ENCODE data around the gene DLGAP1.
A peak's percentile ranks its signal among the peaks of the same experiment; 100 is the strongest.

Gene DLGAP1

DNA sequence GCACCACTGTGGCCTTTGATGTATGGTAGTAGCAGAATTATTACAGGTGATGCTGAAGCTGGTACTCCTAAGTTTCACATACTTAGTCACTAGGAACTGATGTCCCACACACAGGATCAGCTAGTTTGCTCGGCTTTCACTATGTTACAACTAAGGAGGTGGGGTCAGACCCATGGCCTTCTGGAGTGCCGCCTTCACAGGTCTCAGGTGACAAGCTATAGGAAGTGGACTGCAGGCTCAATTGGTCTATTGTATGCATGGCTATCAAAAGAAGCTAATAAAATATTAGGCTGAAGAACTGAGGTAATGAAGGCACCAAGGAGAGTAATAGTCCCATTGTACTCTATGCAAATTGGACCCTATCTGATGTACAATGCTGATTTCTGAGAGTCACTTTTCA, 170.6 kb downstream of the DLGAP1 start:
- peak; percentile 10 for DNase-seq

DNA sequence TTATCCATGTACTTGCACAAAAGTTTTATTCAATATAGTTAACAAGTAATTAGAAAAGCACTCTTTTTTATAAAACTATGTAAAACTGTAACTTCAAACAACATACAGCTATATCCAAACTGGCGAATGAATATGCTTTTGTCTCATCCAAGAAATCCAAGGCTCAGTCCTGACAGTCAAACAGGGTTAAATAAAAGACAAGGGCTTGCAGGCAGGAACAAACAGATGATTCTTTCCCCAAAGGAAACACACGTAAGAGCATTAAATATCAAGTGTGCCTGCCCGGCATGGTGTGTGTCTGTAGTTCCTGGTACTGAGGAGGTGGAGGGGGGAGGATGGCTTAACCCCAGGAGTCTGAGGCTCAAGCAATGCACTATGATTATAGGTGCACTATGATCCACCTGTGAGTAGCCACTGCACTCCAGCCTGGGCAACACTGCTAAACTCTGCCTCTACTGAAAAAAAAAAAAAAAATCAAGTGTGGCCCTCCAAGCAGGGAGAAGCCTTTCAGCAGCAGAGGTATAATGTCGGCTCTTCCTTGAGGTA, 171.3 kb downstream of the DLGAP1 start:
- peak; percentile 9 for DNase-seq

DNA sequence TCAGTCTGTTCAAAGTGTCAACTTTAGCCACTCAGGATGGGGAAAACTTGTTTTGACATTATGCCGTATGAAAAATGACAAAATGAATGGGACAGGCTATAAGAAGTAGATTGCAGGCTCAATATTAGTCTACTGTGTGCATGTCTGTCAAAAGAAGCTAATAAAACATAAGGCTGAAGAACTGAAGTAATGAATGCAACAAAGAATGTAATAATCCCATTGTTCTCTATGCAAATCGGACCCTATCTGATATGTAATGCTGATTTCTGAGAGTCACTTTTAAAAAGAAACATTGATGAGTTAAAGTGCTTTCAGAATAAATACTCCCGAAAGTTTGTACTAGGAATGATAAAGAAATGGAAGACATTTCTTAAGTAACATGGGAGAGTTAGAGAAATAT, 172.2 kb downstream of the DLGAP1 start:
- DNase-seq = no peak

- no peak for DNase-seq
Observed at GRCh38 chr18:4276953-4277585, 178.0 kb downstream of the DLGAP1 start.

- DNase-seq = no peak
Observed at GRCh38 chr18:4271952-4272351, 183.2 kb downstream of the DLGAP1 start.

DNA sequence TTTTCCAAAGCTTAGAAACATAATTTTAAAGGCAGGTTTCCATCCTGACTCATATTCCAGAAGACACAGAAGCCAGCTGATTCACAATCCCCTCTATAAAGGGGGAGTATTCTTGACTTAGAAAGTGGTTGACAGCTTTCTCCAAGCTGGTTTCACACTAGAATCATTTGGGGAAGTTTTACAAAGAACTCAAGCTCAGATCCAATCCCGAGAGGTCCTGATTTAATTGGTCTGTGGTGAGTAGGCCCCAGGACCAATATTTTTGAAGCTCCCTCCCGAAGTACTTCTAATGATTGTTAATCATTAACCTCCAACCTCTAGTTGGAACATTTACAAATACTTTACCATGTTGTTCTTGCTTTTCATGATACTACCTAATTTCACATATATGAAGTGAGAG, 184.1 kb downstream of the DLGAP1 start:
- no peak for DNase-seq

GRCh38 chr18:4270016-4270415, 185.1 kb downstream of the DLGAP1 start:
- no peak for DNase-seq

DNA sequence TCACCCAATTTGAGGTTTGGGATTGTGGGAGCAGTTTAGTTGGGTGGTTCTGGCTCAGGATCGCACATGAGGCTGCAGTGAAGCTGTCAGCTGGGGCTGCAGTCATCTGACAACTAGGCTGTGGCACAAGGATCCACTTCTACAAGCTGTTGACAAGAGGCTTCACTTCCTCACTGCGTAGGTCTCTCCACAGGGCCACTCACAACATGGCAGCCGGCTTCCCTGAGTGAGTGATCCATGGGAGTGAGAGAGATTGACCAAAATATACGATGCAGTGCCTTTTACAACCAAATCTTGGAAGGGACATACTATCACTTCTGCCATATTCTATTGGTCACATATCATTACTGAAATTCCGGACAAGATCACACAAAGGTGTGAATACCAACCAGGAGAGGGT, 187.5 kb downstream of the DLGAP1 start:
- DNase-seq = no peak

DNA sequence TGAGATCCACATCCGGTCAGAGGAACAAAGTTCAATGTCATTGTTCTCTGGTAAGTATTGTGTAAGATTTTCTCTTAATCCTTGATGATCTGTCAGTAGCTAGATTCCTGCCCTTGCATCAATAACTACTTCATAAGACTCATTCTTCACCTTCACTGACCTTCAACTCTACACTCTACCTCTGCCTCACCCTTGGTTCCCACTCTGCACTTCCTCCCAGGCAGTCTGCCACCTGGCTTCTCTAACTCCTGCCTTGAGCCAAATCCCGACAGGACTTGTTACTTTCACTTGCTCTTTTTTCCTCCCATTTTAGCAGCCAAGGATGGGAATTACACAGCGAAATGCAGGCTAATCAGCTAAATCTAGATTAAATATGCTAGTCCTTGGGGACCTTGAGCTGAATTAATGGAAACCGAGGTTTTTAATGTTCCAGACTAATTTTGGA, 190.7 kb downstream of the DLGAP1 start:
- no peak for DNase-seq

DNA sequence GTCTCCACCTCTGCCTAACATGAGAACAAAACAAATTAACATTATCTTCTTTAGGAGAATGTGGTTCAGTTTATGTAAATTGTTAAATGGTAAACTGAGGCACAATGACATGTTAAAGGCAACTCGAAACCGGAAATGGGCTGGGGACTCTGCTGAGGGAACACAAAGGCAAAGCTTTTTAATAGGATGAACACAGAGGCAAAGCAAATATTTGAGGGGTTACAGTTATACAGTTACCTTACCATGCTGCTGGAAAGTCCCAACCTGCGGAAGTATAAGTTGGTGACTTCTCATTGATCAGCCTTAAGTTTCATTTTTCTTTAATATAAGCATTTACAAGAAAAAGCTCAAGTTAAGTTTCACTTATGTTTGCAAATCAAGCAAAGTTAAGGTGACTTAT, 195.0 kb downstream of the DLGAP1 start:
- no peak for DNase-seq

DNA sequence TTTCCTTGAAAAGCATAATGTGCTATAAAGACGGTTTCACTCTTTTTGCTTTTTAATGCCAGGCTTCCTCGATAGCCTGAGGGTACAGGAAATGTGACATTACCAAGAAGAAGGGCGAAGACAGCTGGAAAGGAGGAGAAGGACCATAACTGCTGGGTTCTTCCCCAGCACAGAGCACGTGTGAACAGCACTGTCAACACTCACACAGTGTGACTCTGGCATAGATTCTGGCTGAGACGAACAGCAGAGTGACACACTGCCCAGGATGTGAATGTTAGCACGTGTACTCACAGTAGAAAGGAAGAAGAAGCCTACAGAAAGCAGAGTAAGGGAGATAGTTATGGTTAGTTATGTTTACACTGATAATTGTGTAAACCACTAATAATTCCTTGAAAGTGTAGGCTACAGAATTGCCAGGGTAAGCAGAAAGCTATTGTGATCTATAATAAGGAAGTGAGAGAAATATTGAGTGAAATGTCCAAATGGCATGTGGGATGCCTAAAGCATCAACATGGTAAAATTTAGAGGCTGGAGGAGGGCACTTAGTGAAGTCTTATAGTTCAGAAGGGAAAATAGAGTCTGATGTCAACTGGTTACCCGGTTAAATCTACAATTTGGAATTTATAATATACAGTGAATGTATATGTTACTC, 198.2 kb downstream of the DLGAP1 start:
- no peak for DNase-seq

- DNase-seq = no peak
Observed at GRCh38 chr18:4254840-4255239, 200.3 kb downstream of the DLGAP1 start.

- DNase-seq = no peak
Observed at GRCh38 chr18:4252829-4253228, 202.3 kb downstream of the DLGAP1 start.

DNA sequence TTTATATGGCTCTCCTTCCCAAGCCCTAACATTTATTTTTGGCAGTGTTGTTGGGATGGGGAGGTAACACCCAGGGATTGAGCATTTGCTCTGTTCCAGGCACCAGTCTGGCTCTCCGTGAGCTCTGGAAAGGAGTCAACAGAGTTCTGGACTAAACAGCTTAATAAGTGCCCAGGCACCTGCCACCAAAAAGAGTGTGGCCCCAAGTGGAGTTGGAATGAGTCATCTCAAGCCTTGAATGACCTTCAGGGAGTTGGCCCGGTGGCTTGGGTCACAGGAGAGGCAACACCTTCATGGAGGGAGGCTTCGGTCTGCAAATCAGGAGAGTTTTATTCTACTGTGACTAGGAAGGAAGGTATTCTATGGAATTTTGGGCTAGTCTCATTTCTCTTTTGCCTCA, 203.2 kb downstream of the DLGAP1 start:
- no peak for DNase-seq

- no peak for DNase-seq
Observed at GRCh38 chr18:4251206-4251605, 203.9 kb downstream of the DLGAP1 start.

- DNase-seq = no peak
Observed at GRCh38 chr18:4250141-4250540, 205.0 kb downstream of the DLGAP1 start.

GRCh38 chr18:4248686-4249085, 206.4 kb downstream of the DLGAP1 start:
- DNase-seq = no peak

DNA sequence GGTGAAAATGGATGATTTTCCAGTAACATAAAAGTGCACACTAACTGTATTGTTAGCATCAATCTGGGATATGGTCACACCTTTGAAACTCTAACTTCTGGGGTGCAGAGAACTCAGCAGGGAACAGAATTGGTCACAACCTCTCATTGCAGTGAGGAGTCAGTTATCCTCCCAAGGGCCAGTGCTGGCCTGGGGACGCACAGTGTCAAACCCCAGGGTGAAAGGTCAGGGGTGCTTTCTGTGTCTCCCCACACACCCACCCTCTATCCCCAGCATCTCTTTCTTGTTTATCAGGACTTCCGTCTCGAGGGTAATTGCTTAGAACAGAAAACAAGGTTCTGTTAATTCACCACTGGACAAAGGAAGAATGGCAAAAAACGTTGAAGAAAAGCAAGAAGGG, 208.7 kb downstream of the DLGAP1 start:
- no peak for DNase-seq

- no peak for DNase-seq
Observed at GRCh38 chr18:4245456-4245855, 209.7 kb downstream of the DLGAP1 start.

DNA sequence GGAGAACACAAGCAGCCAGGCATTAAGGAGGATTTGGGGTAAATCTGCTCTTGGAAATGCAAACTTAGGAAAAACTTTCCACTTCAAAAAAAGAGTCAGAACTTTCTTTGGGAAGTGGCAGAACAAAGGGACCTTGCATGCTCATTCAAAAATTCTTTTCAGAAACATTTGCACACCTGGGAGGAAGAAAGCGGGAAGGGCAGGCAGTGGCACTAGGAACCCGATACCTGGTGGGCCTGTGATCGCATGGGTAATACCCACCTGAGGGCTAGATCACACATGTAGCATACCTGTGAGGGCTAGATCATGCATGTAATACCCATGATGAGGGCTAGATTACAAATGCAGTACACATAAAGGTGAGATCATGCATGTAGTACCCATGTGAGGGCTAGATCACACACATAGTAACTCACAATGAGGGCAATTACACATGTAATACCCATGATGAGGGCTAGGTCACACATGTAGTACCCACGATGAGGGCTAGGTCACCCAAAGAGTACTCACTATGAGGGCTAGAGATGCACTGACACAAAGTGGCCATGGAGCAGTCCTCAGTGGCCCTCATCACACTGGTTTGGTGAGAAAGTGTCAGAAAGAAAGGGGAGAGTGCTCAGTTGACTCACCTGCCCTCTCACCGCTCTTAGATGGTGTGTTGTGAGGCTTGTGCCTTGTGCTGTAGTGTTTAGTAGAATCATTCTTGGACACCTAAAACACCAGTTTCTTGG, 212.5 kb downstream of the DLGAP1 start:
- no peak for DNase-seq

GRCh38 chr18:4241090-4241617, 214.0 kb downstream of the DLGAP1 start:
- DNase-seq = no peak

DNA sequence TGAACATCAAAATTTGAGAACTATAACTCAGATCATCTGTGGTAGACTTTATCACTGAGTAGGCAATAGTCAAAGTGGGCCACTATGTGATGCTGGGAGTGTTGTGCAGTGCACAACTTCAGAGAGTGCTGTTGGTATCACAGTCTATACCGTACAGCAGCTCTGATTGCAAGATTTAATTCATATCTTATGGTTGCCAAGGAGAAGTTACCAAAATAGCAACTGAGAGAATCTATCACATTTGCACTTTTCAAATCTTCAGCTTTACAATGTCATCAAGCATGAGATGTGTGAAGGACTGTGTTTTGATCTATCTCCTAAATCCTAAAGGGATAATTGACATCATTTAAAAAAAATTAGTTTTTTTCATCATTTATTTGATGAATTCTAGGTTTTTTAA, 216.1 kb downstream of the DLGAP1 start:
- DNase-seq = no peak

DNA sequence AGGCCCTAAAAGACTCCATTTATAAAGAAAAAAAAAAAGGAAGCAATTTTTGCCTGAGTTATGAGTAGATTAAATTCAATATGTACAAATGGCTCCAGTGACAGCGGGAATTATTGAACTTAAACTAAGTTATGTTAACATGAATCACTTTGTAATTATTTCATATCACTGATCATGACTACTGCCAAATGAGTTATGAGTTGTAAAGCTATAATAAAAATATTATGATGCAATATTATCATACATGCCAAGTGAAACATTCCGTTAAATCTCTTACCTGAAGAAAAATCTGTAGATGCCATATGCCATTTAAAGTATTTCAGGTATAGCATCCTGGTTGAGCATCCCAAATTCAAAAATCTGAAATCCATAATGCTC, 217.5 kb downstream of the DLGAP1 start:
- no peak for DNase-seq

All from NCI-H510A (cell line).